HepG2 (cell line): Measurements from ENCODE around the gene DPH1. TPM values are rescaled to one million over a fixed set of nuclear protein-coding genes. Genes with fewer than 3 reads are reported as not detected.

ENCODE experiments used
- ARHGAP35 ChIP-seq: sonication (generic); formaldehyde crosslinking; IDR thresholded peaks from 2 replicates; pipeline ENCODE4 v1.9.0; 2022; ENCODE audit warnings: mild to moderate bottlenecking, inconsistent platforms, moderate library complexity, missing genetic modification reagents, borderline replicate concordance
- FOXK1 ChIP-seq: sonication (generic); formaldehyde crosslinking; IDR thresholded peaks from 2 replicates; pipeline ENCODE4 v1.4.0; 2020; ENCODE audit warnings: low read depth, missing genetic modification reagents, borderline replicate concordance
- JARID2 ChIP-seq: sonication (generic); formaldehyde crosslinking; IDR thresholded peaks from 2 replicates; pipeline ENCODE4 v1.8.1; 2023; ENCODE audit warnings: missing genetic modification reagents, inconsistent platforms; ENCODE audit not compliant: insufficient replicate concordance
- MAFG ChIP-seq: sonication (generic); formaldehyde crosslinking; IDR thresholded peaks from 2 replicates; pipeline ENCODE4 v1.5.1; 2020; ENCODE audit warnings: mild to moderate bottlenecking, missing genetic modification reagents
- MED1 ChIP-seq: sonication (generic); formaldehyde crosslinking; IDR thresholded peaks from 2 replicates; pipeline ENCODE4 v1.4.0; 2020; ENCODE audit warnings: missing genetic modification reagents
- NFIC ChIP-seq: IDR thresholded peaks from 2 replicates; pipeline ENCODE4 v1.6.1; 2012; ENCODE audit warnings: mild to moderate bottlenecking, low read length, inconsistent platforms
- NFKBIZ ChIP-seq: IDR thresholded peaks from 2 replicates; pipeline ENCODE4 v1.6.1; 2018; ENCODE audit warnings: missing genetic modification reagents, missing compliant biosample characterization
- NR3C1 ChIP-seq: sonication (generic); formaldehyde crosslinking; IDR thresholded peaks from 2 replicates; pipeline ENCODE4 v1.4.0; 2020; ENCODE audit warnings: missing genetic modification reagents
- PAX8 ChIP-seq: sonication (generic); formaldehyde crosslinking; IDR thresholded peaks from 2 replicates; pipeline ENCODE4 v1.8.0; 2022; ENCODE audit warnings: mild to moderate bottlenecking, missing genetic modification reagents, borderline replicate concordance
- PLRG1 ChIP-seq: fragments of 450-650 bp; conservative IDR thresholded peaks from 2 replicates; pipeline ENCODE4 v1.6.1; 2016
- RBFOX2 ChIP-seq: fragments of 200-400 bp; formaldehyde crosslinking; IDR thresholded peaks from 2 replicates; pipeline ENCODE4 v1.6.1; 2017; ENCODE audit warnings: low read depth, mild to moderate bottlenecking, low read length
- SIN3A ChIP-seq: IDR thresholded peaks from 2 replicates; pipeline ENCODE4 v1.6.1; 2011; ENCODE audit warnings: low read depth, mild to moderate bottlenecking, control low read depth, low read length, borderline replicate concordance
- TCF7L2 ChIP-seq: IDR thresholded peaks from 2 replicates; pipeline ENCODE4 v1.6.1; 2011; ENCODE audit warnings: mild to moderate bottlenecking, low read depth, low read length, moderate library complexity
- TFAP4 ChIP-seq: sonication (generic); IDR thresholded peaks from 2 replicates; pipeline ENCODE4 v1.6.1; 2016; ENCODE audit warnings: low read depth, borderline replicate concordance
- ZEB1 ChIP-seq: IDR thresholded peaks from 2 replicates; pipeline ENCODE4 v1.6.1; 2012; ENCODE audit warnings: mild to moderate bottlenecking, low read depth, inconsistent platforms; ENCODE audit not compliant: insufficient replicate concordance
- ZFP82 ChIP-seq: sonication (generic); formaldehyde crosslinking; IDR thresholded peaks from 2 replicates; pipeline ENCODE4 v1.5.1; 2020; ENCODE audit warnings: mild to moderate bottlenecking, missing genetic modification reagents, borderline replicate concordance
- ZNF264 ChIP-seq: sonication (generic); formaldehyde crosslinking; IDR thresholded peaks from 2 replicates; pipeline ENCODE4 v1.4.0; 2020; ENCODE audit warnings: missing genetic modification reagents
- ZNF274 ChIP-seq: sonication (generic); formaldehyde crosslinking; IDR thresholded peaks from 2 replicates; pipeline ENCODE4 v1.5.1; 2020; ENCODE audit warnings: mild to moderate bottlenecking, missing genetic modification reagents
- ZNF331 ChIP-seq: sonication (generic); formaldehyde crosslinking; IDR thresholded peaks from 2 replicates; pipeline ENCODE4 v1.4.0; 2020; ENCODE audit warnings: missing genetic modification reagents
- ZNF646 ChIP-seq: sonication (generic); formaldehyde crosslinking; IDR thresholded peaks from 2 replicates; pipeline ENCODE4 v1.9.0; 2021; ENCODE audit warnings: mild to moderate bottlenecking, missing genetic modification reagents
- ZNF678 ChIP-seq: sonication (generic); formaldehyde crosslinking; IDR thresholded peaks from 2 replicates; pipeline ENCODE4 v1.4.0; 2020; ENCODE audit warnings: mild to moderate bottlenecking, missing genetic modification reagents
- ZNF704 ChIP-seq: sonication (generic); formaldehyde crosslinking; IDR thresholded peaks from 2 replicates; pipeline ENCODE4 v1.8.1; 2023; ENCODE audit warnings: mild to moderate bottlenecking, inconsistent platforms, moderate library complexity, missing genetic modification reagents, borderline replicate concordance
- ZNF841 ChIP-seq: sonication (generic); formaldehyde crosslinking; IDR thresholded peaks from 2 replicates; pipeline ENCODE4 v1.8.1; 2023; ENCODE audit warnings: missing genetic modification reagents, borderline replicate concordance
- ZSCAN22 ChIP-seq: sonication (generic); formaldehyde crosslinking; IDR thresholded peaks from 2 replicates; pipeline ENCODE4 v1.4.0; 2020; ENCODE audit warnings: mild to moderate bottlenecking, missing genetic modification reagents
- polyA plus RNA-seq, 8 experiments: library from polyadenylated mRNA; depleted of rRNA in 3 of 8; stranded (reverse) in 7 of 8; unstranded in 1 of 8; fragments of >200 nt; fragmentation: Illumina TruSeq in 4 of 8; extraction: Trizol in 4 of 8; gene quantifications; 2 replicates each; pipeline versions ENCODE4 v1.2.1 to v1.2.3, GENCODE V29; 2011 to 2016; ENCODE audit warnings: low read depth in 4 of 8, missing spikeins in 1 of 8, mixed read lengths in 1 of 8; ENCODE audit not compliant: insufficient read depth in 1 of 8
- total RNA-seq, 5 experiments: library from RNA; depleted of rRNA; stranded (reverse); fragments of >200 nt; fragmentation: Illumina TruSeq; extraction: Trizol; gene quantifications; 2 replicates each; pipeline ENCODE4 v1.2.3, GENCODE V29; 2016; ENCODE audit warnings: low read depth in 1 of 5

The DPH1 gene
- total and polyA plus RNA-seq, 2 of the 13 experiments (the other 11 are each of a cell fraction or from before 2014, with no cell fraction given) = 25.3 to 42.8 TPM

DNA sequence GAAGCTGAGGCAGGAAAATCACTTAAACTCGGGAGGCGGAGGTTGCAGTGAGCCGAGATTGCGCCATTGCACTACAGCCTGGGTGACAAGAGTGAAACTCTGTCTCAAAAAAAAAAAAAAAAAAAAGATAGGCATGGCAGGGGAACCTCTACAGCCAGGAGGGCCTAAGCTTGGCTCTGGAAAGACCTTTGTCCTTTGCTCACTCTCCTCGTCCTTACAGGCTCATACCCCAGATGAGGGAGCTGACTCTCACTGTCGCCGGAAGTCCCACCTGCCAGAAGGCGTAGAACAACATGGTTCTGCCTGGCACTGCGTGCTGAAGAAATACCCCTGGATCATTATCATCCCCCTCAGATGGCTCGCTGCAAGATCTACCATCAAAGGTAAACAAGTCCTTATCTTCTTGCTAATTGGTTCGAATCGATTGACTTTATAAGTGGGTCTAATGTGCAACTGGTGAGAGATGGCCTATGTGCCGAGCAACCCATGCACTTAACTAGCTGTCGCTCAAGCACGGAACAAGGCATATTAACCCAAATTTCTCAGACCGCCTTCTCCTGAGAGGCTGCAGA, 34.5 kb upstream of the DPH1 start (continued):
- TF ChIP-seq ZNF646 (CRISPR knock-in tag) (no peak), ZNF841 (CRISPR knock-in tag) (no peak), TCF7L2 (no peak), MED1 (CRISPR knock-in tag) (no peak), ZNF274 (CRISPR knock-in tag) (no peak), PLRG1 (no peak), RBFOX2 (no peak), ZNF264 (0 out of 2 replicates have a peak, but pooled peaks have one; percentile 19), ZEB1 (no peak), TFAP4 (no peak), MAFG (CRISPR knock-in tag) (no peak), NFKBIZ (no peak), PAX8 (CRISPR knock-in tag) (no peak), JARID2 (CRISPR knock-in tag) (no peak), ARHGAP35 (no peak), NFIC (no peak), FOXK1 (peak; percentile 27; the same call in 1 of the 2 replicates), ZNF331 (no peak), ZSCAN22 (CRISPR knock-in tag) (no peak), NR3C1 (CRISPR knock-in tag) (no peak), ZFP82 (CRISPR knock-in tag) (no peak), ZNF678 (CRISPR knock-in tag) (no peak), SIN3A (no peak), ZNF704 (CRISPR knock-in tag) (no peak)
